ENCODE measurements around the gene NUDT16. TPM values are rescaled to one million over a fixed set of nuclear protein-coding genes. Genes with fewer than 3 reads are reported as not detected.

The NUDT16 gene
- total and polyA plus RNA-seq, 2 of the 8 experiments (the other 6 are each of a cell fraction or from before 2014, with no cell fraction given) = 8.5 to 19.1 TPM

DNA sequence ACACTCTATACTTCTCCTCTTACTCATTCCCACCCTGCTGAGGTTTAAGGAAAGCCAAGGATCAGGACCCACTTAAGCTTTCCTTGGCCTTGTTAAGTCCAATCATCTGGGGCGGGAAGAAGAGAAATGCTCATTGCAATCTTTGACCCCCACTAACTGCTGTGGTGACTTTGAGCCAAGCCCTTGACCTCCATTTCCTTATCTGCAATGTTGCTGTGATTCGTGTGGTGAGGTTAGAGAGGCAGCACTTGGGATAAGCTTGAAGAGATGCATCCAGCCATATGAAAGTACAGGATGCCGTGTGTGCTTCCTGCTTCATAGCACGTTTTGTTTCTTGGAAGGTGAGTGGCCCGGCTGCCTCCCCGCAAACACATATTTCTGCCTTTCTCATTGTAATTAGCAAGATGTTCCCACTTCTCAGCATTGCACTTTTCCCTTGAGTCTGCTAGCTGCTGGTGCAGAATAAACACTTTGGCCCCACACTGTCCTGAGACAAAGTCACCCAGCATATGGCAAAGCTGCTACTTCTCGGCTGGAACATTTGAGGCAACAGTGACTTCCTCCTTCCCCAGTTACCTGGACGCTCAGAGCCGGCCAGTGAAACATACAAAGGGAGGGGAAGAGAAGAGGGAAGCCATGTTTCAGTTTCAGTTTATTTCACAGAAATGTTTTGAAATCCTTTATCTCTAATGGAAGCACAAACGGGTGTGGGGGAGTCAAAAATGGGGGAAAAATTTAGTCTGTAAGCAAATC, 10.5 kb upstream of the NUDT16 start (continued):
- TF ChIP-seq, protein P1, sequence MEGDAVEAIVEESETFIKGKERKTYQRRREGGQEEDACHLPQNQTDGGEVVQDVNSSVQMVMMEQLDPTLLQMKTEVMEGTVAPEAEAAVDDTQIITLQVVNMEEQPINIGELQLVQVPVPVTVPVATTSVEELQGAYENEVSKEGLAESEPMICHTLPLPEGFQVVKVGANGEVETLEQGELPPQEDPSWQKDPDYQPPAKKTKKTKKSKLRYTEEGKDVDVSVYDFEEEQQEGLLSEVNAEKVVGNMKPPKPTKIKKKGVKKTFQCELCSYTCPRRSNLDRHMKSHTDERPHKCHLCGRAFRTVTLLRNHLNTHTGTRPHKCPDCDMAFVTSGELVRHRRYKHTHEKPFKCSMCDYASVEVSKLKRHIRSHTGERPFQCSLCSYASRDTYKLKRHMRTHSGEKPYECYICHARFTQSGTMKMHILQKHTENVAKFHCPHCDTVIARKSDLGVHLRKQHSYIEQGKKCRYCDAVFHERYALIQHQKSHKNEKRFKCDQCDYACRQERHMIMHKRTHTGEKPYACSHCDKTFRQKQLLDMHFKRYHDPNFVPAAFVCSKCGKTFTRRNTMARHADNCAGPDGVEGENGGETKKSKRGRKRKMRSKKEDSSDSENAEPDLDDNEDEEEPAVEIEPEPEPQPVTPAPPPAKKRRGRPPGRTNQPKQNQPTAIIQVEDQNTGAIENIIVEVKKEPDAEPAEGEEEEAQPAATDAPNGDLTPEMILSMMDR (IDR thresholded peaks at IDR 0.05; ENCODE audit: control extremely low read depth in 1 of 3, insufficient read depth in 1 of 3, low read depth in 1 of 3, low read length in 3 of 3) = no peak
- no peak for TF ChIP-seq CBX8 (IDR thresholded peaks at IDR 0.05; ENCODE audit: borderline replicate concordance, low read depth, low read length)
- TF ChIP-seq CHD2 (IDR thresholded peaks at IDR 0.05; ENCODE audit: low read length) = no peak
- TF ChIP-seq TCF12 (IDR thresholded peaks at IDR 0.05; ENCODE audit: low read depth, low read length) = no peak
- TF ChIP-seq HDAC2 (IDR thresholded peaks at IDR 0.05; ENCODE audit: borderline replicate concordance in 1 of 2, low read depth in 2 of 2, low read length in 2 of 2) = no peak
- TF ChIP-seq RAD21 (IDR thresholded peaks at IDR 0.05 in 1 of 2, conservative IDR thresholded peaks at IDR 0.05 in 1 of 2; ENCODE audit: low read depth in 2 of 2, low read length in 2 of 2) = no peak
